Tibial artery (tissue), 4 donors: ENCODE data around the gene SLC2A13.

Source experiments
- DNase-seq, 2 donors: peaks; one replicate each; pipeline ENCODE4 v3.0.0-alpha.2; 2019
- H3K27ac ChIP-seq, 2 donors: fragments of 200-600 bp; sonication (generic) in 1 of 2; 1 replicate in 1 of 2; 2 replicates in 1 of 2; pipeline ENCODE4 v1.5.1; 2018 to 2019; ENCODE audit warnings: mild to moderate bottlenecking in 1 of 2
- H3K27me3 ChIP-seq, 2 donors: fragments of 200-600 bp; sonication (generic) in 1 of 2; one replicate each; pipeline versions ENCODE4 v1.5.1 to v1.6.0; 2016 to 2019
- H3K36me3 ChIP-seq, 3 donors: fragments of 200-600 bp; sonication (generic) in 2 of 3; one replicate each; pipeline ENCODE4 v1.5.1; 2016 to 2019; ENCODE audit warnings: mild to moderate bottlenecking in 2 of 3
- H3K4me1 ChIP-seq, 4 donors: fragments of 200-600 bp; sonication (generic) in 2 of 4; 1 replicate in 3 of 4; 2 replicates in 1 of 4; pipeline ENCODE4 v1.5.1; 2016 to 2019
- H3K4me3 ChIP-seq, 2 donors: fragments of 200-600 bp; sonication (generic) in 1 of 2; 1 replicate in 1 of 2; 2 replicates in 1 of 2; pipeline ENCODE4 v1.5.1; 2018 to 2019; ENCODE audit warnings: mild to moderate bottlenecking in 2 of 2
- H3K9me3 ChIP-seq, 3 donors: fragments of 200-600 bp; sonication (generic) in 1 of 3; one replicate each; pipeline ENCODE4 v1.5.1; 2016 to 2019
- intact Hi-C: fragments of 100-400 bp; cut with DNase I; formaldehyde crosslinking; loops from one replicate; pipeline ENCODE4 v1.15.0; 2023; ENCODE audit warnings: low total_unique reads
- TF ChIP-seq, protein P1 (sequence below), 2 experiments: fragments of 200-600 bp in 1 of 2; fragments of 450-650 bp in 1 of 2; IDR thresholded peaks; one replicate each; pipeline ENCODE4 v1.5.1; 2017 to 2019; ENCODE audit warnings: antibody characterized with exemption in 2 of 2, mild to moderate bottlenecking in 1 of 2, moderate library complexity in 1 of 2

Gene SLC2A13

DNA sequence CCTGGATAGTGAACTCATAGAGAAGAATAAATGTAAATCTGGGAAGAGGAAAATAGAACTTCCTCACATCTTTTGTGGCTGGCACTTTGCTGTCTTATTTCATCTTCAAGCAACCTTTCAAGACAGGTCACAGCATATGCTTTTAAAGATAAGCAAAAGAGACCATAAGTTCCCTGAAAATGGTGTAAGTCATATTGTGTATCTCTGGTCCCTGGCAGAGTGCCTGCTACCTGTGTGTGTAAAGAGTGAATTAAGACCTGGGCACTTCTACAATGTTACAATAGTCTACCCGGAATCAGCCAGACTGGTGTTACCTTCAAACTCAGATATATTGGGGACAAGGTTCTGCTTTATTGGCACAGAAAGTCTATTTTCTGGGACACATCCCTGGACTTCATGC is 168.8 kb downstream of the SLC2A13 start:
- Histone ChIP-seq H3K4me1 (peaks cover 0 to 9% (median under 1%) of the 10 kb centered on the region in 4 donors), H3K36me3 (no peaks in the 10 kb centered on the region), H3K4me3 (no peak overlapping the region), H3K9me3 (no peaks in the 10 kb centered on the region), H3K27me3 (no peaks in the 10 kb centered on the region), H3K27ac (no peak overlapping the region)
- TF ChIP-seq, protein P1, sequence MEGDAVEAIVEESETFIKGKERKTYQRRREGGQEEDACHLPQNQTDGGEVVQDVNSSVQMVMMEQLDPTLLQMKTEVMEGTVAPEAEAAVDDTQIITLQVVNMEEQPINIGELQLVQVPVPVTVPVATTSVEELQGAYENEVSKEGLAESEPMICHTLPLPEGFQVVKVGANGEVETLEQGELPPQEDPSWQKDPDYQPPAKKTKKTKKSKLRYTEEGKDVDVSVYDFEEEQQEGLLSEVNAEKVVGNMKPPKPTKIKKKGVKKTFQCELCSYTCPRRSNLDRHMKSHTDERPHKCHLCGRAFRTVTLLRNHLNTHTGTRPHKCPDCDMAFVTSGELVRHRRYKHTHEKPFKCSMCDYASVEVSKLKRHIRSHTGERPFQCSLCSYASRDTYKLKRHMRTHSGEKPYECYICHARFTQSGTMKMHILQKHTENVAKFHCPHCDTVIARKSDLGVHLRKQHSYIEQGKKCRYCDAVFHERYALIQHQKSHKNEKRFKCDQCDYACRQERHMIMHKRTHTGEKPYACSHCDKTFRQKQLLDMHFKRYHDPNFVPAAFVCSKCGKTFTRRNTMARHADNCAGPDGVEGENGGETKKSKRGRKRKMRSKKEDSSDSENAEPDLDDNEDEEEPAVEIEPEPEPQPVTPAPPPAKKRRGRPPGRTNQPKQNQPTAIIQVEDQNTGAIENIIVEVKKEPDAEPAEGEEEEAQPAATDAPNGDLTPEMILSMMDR (IDR thresholded peaks at IDR 0.05) = no peak
- intact Hi-C loops = no loop called here
- no peak for DNase-seq

DNA sequence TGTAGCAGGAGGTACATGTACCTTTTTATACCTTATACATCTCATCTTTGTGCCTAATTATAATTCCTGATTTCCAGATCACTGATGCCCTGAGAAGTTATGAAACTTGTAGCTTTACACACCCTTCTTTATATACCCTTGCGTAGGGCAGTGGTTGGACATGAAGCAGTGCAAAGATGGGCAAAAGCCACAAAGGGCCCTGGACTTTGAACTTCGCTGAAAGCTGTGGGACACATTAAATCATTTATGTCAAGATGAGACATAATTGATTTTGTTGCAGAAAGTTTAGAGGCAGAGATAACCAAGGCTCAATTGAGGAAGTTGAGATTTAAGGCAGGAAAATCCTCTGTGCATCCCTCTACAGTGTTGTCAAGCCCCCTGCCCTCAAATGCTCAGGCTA is 170.0 kb downstream of the SLC2A13 start:
- Histone ChIP-seq H3K36me3 (no peaks in the 10 kb centered on the region), H3K4me3 (no peak overlapping the region), H3K27ac (no peak overlapping the region), H3K4me1 (peaks cover 0 to 9% (median 5%) of the 10 kb centered on the region in 4 donors), H3K27me3 (no peaks in the 10 kb centered on the region), H3K9me3 (no peaks in the 10 kb centered on the region)
- TF ChIP-seq, protein P1 (IDR thresholded peaks at IDR 0.05) = no peak
- no peak for DNase-seq
- intact Hi-C loops = no loop called here

DNA sequence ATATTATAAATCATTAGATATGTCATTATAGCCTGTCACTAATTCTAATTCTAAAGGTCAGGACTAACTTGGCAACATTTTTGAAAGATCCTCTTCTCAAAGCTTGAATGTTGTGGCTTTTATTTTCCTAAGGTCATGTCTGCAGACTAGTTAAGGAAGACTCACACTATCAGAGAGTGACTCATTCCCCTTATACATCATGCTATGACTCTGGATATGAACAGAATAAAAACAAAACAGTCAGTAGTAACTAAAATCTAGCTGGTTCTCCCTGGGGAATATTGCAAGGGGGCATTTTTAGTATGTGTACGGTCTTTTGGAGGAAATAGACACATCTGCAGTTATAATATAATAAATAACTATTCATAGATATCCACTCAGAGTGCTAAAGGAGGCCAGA is 170.6 kb downstream of the SLC2A13 start:
- no peak overlapping the region for H3K27ac ChIP-seq
- H3K4me1 ChIP-seq = peaks cover 0 to 9% (median 5%) of the 10 kb centered on the region in 4 donors
- no peak for DNase-seq
- no peaks in the 10 kb centered on the region for H3K27me3 ChIP-seq
- H3K36me3 ChIP-seq = no peaks in the 10 kb centered on the region
- TF ChIP-seq, protein P1 (IDR thresholded peaks at IDR 0.05) = no peak
- no peak overlapping the region for H3K4me3 ChIP-seq
- intact Hi-C loops = no loop called here
- H3K9me3 ChIP-seq = no peaks in the 10 kb centered on the region

DNA sequence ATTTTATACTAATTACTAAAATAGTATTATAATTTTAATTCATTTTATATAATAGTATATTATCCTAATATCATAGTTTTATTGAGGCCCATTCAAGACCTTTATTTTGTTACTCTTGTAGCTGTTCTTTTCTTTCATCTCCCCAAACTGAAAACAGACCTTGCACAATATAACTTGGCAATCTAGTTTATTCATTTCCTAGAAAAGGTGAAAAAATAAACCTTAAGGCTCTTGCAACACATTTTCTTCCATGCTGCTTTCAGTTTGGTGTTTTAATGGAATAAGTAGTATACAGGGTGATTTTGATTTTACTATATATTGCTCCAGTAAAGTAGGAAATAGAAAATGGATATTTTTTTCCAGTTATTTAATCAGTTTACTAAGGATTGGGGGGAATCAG is 174.0 kb downstream of the SLC2A13 start:
- H3K27ac ChIP-seq = no peak overlapping the region
- no peak for DNase-seq

DNA sequence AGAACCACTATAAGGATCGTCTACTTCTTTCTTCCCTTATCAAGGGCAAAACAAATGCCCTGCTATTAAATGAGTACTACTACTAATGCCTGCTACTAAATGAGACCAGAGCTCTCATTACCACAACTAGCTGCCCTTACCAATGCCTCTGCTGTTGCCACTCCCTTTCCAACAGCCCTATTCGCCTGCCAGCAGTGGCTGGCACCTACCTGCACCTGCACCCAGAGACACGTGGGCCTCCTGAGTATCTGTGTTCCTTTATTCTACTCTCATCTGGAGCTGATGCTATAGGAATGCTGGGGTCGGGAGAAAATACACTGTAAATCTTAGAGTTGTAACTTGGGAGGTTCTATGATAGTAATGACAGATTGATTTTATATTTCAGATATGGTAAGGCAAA is 174.7 kb downstream of the SLC2A13 start:
- no peak overlapping the region for H3K27ac ChIP-seq
- no peaks in the 10 kb centered on the region for H3K27me3 ChIP-seq
- TF ChIP-seq, protein P1 (IDR thresholded peaks at IDR 0.05) = no peak
- H3K36me3 ChIP-seq = no peaks in the 10 kb centered on the region
- intact Hi-C loops = no loop called here
- H3K9me3 ChIP-seq = no peaks in the 10 kb centered on the region
- H3K4me1 ChIP-seq = peaks cover 0 to 9% (median 5%) of the 10 kb centered on the region in 4 donors
- no peak overlapping the region for H3K4me3 ChIP-seq
- DNase-seq = no peak

More for the DNA sequence above, 174.0 kb downstream of the SLC2A13 start:
- Histone ChIP-seq H3K36me3 (no peaks in the 10 kb centered on the region), H3K4me1 (peaks cover 0 to 9% (median 5%) of the 10 kb centered on the region in 4 donors), H3K27me3 (no peaks in the 10 kb centered on the region), H3K4me3 (no peak overlapping the region), H3K9me3 (no peaks in the 10 kb centered on the region)
- TF ChIP-seq, protein P1 (IDR thresholded peaks at IDR 0.05) = no peak
- intact Hi-C loops = no loop called here

DNA sequence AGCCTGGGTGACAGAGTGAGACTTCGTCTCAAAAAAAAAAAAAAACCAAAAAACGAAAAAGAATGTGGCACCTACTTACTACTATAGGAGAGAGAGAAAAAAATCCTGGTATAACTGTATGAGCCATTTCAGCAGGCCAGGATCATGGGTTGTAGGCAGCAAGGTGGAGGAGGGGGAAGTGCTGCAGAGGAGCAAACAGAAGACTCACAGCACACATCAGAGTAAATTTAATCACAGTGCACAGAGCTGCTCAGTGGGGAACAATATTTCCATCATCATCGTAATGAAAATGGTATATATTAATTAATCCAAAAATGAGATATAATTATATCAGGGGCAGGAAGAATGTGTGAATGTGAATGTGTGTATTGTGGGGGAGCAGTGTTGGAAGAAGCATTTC is 175.8 kb downstream of the SLC2A13 start:
- H3K4me3 ChIP-seq = no peak overlapping the region
- no peak overlapping the region for H3K27ac ChIP-seq
- H3K4me1 ChIP-seq = peaks cover 0 to 5% (median 2%) of the 10 kb centered on the region in 4 donors
- H3K36me3 ChIP-seq = no peaks in the 10 kb centered on the region
- no peaks in the 10 kb centered on the region for H3K9me3 ChIP-seq
- TF ChIP-seq, protein P1 (IDR thresholded peaks at IDR 0.05) = no peak
- no peak for DNase-seq
- intact Hi-C loops = no loop called here
- no peaks in the 10 kb centered on the region for H3K27me3 ChIP-seq
